HG02938 (cell line): Measurements from ENCODE around the gene HIVEP2.
A peak's percentile ranks its signal among the peaks of the same experiment; 100 is the strongest.

Experiments
- ATAC-seq: cut with Tn5 transposase; IDR thresholded peaks from one replicate; pipeline ENCODE4 v1.9.1; 2021; ENCODE audit warnings: mild to moderate bottlenecking, moderate library complexity; ENCODE audit not compliant: unreplicated experiment

The HIVEP2 gene

GRCh38 chr6:142867355-142867801 lies 77.6 kb downstream of the HIVEP2 start:
- ATAC-seq = no peak

DNA sequence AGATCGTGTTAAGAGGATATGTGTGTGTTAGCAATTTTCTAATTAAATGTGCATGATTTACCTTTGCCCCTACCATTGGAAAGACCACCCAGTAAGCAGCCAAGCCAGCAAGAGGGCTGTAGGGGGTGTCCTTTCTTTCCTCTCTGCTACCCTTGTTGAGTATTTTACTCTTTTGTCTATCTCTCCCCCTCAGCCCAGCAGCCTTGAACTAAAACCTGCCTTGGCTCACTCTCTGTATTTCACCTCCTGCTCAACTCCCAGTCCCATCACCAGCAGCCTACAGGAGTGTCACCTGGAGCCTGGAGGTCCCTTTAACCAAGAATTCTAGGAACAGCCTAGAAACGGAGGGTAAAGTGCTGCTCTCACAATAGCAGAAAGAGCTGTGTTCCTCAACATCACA lies 81.0 kb downstream of the HIVEP2 start:
- ATAC-seq = no peak

- ATAC-seq = no peak
Measured at GRCh38 chr6:142861711-142862110, 83.3 kb downstream of the HIVEP2 start.

GRCh38 chr6:142860498-142860897 lies 84.5 kb downstream of the HIVEP2 start:
- no peak for ATAC-seq

DNA sequence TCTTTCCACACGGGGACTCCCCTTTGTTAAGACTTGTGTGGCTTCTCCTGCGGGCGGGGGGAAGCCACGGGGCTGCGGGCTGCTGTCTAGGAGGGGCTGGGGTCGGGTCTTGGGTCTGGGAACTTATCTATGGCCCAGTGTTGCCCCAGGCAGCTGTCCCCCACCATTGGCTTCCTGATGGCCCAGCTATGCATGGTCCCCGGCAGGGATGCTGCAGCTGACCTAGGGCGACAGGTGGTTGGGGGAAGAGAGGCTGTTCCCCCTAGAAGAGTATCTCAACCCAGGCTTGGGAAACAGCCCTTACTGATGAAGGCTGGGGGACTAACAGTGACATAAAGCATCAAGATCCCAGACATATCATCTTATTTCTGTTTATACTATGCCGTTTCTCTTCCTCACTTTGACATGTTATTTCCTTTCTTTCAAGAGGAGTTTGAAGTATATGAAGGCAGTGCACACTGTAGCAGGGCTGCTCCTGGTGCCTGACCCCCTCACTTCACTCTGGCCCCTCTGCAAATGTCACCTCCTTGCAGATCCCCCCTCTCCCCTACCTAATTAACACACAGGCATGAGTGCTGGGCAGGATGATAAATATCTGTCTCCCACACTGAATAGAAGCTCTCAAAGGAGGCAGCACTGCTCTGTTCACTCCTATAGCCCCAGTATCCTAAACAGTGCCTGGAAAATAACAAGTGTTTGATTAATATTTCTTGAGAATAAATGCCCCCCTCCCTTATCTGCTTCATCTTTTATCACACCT lies 87.0 kb downstream of the HIVEP2 start:
- no peak for ATAC-seq

DNA sequence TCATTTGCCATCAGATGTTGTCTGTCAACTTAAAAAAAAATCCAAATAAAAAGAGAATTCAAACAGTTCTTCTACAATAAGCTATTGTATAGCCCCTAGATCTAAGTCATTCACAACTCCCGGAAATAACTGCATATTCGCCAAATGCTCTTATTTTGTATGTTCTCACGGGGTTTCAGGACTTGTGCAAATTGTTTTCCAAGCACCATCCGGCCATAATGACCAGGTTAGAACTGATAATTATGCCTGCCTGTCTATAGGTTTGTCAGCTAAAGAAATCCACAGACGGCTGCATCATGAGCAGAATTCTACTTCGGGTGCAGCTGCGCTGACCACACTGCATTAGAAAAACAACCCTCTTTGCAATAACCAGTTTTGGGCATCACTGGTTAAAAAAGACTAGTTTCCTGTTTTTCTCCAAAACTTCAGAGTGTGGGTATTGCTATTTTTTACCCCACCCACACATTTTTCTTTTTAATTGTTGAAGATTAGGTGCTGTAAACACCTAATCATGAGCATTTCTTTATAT lies 87.7 kb downstream of the HIVEP2 start:
- ATAC-seq = peak; percentile 39

GRCh38 chr6:142856624-142857232 lies 88.2 kb downstream of the HIVEP2 start:
- peak; percentile 61 for ATAC-seq

GRCh38 chr6:142855893-142856623 lies 88.9 kb downstream of the HIVEP2 start:
- ATAC-seq = peak; percentile 29

GRCh38 chr6:142854589-142855488 lies 90.1 kb downstream of the HIVEP2 start:
- ATAC-seq = no peak

GRCh38 chr6:142853244-142854180 lies 91.5 kb downstream of the HIVEP2 start:
- ATAC-seq = no peak

GRCh38 chr6:142851601-142852000 lies 93.4 kb downstream of the HIVEP2 start:
- ATAC-seq = no peak

DNA sequence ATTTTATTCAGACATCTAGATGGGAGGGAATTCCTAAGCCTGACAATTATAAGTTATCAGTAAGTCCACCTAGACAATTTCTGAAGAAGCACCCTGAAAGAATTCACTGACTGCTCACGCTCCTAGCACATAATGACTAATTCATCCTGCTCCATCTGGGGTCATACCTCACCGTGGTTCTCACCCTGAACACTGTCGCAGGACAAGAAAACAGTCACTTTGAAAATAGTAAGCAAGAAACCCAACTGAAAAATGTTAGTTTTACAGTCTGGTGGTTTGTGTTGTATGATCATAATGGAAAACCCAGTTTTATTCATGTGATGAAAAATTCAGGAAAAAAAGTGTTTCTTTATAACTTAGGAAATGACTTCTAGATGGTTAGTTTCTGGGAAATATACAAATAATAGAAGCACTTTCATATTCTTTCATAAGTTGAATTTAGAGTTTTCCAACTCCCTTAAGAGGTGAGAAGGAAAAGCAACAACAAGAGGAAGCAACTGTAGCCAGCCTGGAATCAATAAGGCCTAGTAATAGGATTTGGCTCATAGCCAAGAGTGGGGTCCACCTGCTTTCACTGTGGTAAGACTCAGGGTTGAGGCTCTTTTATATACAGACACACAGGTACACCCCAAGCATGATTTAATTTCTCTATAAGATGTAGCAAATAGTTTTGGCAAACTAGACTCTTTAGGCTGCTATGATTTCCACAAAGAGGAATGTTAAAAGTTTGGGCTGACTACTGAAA lies 94.1 kb downstream of the HIVEP2 start:
- peak; percentile 60 for ATAC-seq

DNA sequence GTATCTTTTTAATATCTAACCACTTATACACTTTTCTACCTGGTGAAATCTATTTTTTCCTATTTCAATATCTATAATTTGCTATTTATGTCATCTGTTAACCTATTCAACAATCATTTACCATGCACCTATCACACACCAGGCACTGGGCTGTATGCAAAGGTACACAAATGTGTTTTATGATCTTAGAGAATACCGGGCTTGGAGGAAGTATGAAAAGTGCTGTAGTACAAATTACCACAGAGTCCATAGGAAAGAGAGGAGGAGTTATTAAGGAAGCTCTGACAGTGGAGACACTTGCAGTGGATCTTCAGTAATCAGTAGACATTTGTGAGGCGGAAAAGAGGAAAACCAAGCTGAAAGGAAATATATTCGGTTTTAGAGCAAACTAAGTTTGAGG lies 96.0 kb downstream of the HIVEP2 start:
- no peak for ATAC-seq

DNA sequence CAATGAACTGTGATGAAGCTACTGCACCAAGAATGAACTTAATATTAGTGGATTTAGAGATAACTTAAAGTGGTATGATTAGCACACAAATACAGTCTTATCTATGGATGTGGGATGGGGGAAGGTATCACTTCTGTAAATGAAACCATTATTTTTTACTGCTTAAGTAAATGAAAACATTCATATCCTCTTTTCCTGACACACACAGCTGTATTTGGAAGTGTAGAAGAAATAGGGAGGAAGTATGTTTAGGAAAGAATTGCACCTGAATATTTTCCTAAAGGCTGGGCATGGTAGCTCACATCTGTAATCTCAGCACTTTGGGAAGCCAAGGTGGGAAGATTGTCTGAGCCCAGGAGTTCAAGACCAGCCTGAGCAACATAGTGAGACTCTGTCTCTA lies 96.8 kb downstream of the HIVEP2 start:
- ATAC-seq = no peak

DNA sequence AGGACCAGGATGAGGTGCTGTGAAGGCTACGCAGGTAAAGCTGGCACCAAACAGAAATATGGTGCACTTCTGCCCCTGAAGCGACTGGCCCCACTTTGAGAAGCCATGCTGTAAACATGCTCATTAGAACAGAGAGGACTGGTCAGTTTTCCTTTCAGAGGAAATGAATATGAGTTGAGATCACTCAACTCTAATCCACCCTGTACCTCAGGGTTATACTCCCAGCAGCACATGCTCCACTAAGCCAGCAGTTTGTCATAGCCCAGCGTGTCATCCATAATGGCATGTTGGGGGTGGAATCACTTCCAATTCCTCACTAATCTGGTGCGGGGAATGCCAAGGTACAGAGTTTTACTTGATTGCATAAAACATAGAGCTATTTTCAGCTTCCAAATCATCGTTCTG lies 98.1 kb downstream of the HIVEP2 start:
- ATAC-seq = no peak

GRCh38 chr6:142846459-142846831 lies 98.5 kb downstream of the HIVEP2 start:
- no peak for ATAC-seq

DNA sequence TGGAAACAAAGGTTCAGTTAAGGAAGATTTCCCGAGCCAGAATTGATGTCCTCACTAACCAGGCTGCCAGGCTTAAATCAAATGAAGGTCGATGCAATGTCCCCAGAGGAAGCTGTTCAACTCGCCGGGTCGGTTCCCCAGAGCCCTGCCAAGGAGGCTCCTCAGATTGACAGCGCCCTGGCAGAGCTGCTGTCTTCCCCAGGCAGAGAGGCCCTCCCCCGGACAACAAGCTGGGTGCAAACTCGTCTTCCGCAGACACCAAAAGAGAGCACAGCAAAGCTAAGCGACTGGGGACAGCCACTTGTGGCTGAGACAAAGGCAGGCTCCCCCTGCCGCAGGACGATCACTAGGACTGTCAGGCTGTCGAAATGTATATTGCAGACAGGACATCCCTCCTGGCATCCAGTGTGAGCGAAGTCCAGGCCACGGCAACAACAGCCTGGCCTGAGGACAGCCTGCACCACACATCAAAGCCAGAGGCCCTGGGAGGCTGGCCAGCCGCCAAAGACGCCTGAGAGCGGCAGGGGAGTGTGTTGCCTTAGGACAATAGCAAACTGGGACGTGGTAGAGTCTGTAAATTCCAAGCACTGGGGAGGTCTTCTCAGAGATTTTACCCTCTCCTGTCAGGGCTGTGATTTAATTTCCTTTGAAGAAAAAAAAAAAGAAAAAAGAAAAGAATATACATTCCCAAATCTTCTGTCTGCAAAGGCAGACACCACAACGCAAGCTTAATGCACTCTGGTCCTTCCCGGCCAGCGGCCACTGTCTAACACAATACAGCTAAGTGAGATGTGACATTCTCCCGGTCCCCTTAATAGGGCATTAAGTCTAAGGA lies 99.1 kb downstream of the HIVEP2 start:
- no peak for ATAC-seq

DNA sequence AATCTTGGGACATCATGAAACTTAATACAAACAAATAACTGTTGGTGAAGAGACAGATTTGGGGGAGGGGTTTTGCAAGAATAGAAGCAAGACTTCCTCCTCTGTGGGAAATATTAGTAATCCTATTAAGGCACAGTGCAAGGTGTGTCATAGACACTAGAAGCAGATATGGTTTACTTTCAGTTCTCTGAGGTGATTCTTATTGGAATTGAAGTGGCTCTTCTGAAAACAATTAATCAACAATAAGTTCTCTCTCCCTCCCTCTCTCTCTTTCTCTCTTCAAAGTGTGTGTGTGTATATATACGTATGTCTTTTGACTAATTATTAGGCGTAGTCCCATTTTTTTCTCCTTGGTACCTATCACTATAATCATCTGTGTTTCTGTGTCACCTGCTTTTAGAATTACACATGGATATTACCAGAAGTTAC lies 99.8 kb downstream of the HIVEP2 start:
- ATAC-seq = peak; percentile 44
